Umbilical cord (tissue), 2 donors: ENCODE measurements around the gene PKDREJ. TPM values are rescaled to one million over a fixed set of nuclear protein-coding genes. Genes with fewer than 3 reads are reported as not detected.

ENCODE experiments used
- DNase-seq: peaks from one replicate; pipeline ENCODE4 v3.0.0-alpha.2; 2015; ENCODE audit warnings: low spot score
- total RNA-seq: library from RNA; depleted of rRNA; stranded (reverse); fragments of >200 nt; gene quantifications from one replicate; pipeline ENCODE4 v1.2.3, GENCODE V29; 2014; ENCODE audit warnings: low replicate concordance; ENCODE audit not compliant: insufficient read depth

PKDREJ gene
- total RNA-seq, 1 donor from 2014 or later: 2.4 TPM

DNA sequence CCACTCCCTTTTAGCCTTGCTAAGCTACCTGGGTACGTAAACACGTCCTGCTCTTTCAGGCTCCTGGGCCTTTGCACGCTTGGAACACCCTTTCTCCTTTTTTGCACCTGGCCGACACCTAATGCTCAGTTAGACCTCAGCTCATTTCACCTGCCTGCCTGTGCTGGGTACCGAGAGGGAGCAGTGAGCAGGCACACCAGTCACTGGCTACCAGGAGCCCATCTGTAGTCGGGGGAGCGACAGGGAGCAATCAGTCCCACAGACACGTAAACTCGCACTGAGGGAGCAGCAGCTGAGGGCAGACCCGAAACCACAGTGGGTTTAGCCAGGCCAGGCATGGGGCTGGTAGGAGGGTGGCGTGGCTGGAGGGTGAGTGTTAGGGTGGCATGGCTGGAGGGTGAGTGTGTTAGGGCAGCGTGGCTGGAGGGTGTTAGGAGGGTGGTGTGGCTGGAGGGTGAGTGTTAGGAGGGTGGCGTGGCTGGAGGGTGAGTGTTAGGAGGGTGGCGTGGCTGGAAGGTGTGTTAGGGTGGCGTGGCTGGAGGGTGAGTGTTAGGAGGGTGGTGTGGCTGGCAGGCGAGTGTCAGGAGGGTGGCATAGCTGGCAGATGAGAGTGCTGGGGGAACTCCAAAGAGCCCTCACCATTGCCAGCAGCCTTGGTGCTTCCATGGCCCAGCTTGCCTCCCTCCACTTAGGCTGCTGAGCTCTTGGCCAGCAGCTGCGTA, 27.1 kb upstream of the PKDREJ start:
- DNase-seq: no peak

DNA sequence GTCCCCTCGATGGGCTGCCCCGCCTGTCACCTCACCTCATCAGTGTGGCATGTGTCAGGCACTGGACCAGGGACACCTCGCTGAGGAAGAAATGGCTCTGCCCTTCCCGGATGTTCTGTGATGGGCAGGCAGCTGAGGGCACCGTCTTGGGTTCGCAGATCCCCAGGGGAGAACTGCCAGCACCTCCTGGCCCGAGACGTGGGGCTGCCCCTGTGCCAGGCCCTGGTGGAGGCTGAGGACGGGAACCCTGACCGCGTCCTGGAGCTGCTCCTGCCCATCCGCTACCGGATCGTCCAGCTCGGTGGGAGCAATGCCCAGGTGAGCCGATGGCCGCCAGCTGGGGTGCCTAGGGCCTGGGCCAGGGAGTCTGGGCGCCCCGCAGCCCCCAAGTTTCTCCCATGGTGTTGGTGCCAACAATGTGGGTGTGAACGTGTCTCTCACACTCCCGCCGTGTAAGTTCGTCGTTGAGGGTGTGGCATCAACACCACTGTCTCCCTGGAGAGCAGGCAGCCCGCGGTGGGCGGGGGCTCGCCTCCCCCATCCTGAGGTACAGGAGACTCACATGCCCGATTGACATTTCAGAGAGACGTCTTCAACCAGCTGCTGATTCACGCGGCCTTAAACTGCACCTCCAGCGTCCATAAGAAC, 26.2 kb upstream of the PKDREJ start:
- no peak for DNase-seq

DNA sequence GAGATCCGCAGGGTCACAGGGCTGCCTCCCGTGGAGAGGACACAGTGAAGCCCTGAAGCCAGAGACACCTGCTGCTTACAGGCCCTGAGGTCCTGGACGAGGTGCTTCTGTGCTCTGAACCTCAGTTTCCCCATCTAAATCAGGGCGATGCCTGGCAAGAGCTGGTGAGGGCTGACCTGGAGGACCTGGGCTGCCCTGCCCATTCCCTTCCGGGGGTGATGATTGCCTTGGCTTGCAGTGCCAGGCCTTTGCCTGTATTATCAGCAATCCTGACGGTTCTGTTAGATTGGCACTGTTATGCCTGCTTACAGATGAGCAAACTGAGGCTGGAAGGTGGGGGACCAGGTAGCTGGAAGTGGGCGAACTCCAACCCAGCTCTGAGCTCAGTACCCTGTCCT, 25.7 kb upstream of the PKDREJ start:
- no peak for DNase-seq

DNA sequence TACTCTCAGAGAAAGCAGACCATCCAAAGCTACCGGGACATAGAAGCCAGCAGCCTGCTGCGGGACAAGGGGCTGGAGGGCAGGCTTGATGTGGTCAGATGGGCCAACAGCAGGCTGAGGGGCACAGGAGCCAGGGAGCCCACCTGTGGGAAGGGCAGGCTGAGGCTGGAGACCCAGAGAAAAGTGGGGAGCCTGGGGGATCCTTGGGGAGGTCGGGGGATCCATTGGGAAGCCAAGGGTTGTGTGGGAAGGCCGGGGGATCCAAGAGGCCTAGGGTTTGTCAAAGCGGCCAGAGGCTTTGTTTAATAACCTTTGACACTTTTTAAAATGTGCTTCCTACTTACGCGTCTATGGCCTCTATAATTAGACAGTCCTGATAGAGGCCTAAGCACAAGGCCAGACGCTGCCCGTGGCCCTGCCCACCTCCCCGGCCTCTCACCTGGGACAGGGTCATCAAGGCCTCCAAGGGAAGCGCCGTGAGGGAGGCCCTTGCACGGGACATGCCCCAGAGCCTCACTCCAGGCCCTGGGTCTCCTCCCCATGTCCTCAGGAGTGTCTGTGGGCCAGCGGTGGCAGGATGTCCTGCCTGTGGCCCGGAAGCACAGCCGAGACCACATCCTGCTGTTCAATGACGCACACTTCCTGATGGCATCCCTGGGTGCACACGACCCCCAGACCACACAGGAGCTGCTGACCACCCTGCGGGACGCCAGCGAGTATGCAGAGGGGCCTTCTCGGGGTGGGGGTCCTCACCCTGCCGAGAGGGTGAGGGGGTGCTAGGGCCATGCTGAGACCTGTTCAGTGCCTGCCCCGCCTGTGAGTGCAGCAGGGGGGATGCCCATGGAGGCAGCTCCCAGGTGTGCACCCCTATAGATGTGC, 25.0 kb upstream of the PKDREJ start:
- DNase-seq: no peak

DNA sequence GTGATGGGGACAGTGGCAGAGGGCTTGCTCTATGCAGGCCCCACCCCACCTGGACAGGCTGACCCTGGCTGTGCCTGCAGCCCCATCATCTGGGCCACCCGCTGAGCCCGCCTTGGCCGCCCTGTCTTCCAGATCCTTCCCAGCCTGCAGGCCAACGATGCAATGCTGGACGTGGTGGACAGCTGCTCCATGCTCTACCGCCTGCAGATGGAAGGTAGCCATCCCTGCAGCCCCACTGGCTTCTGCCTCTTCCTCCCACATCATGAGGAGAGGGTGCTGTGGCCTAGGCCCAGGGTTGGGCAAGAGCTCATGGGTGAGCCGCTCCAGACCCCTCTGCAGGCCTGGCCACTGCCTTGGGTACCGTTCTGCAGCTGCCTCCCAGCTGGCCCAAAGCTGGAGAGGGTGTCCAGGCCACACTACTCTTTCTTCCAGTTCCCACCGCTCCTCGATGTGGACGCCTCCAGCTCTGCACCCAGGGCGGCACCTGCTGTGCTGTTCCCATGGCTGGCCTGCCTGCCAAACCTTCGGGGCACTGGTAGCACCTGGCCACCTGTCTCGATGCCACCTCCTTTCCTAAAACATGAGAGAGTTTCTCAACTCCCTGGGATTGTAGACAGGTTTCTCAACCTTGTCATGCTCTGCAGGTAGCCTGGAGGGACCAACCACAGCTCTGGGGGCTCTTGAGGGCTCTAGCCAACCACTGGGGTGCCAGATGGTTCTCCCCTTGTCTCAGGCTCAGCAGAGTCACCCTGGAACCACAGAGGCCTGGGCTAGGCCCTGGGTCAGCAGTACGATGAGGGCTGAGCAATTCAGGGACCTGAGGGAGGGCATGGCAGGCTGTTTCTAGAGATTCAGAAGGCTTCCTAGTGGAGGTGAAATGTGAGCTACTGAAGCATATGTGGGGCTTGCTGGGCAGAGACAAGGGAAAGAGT, 24.1 kb upstream of the PKDREJ start:
- DNase-seq: no peak

DNA sequence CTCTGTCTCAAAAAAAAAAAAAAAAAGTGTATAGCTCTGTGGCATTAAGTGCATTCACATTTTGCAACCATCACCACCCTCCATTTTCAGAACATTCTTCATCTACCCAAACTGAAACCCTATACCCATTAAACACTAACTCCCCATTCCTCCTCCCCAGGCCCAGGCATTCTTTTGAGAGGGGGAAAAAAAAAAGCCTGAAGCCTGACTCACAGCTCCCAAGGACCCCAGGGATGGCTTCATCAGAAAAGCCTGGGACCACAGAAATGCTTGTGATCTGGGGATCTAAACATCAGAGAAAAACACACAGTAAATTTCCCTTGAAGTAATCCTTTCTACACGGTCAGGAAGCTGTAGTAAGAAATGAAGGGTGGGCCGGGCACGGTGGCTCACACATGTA, 22.9 kb upstream of the PKDREJ start:
- DNase-seq: no peak

DNA sequence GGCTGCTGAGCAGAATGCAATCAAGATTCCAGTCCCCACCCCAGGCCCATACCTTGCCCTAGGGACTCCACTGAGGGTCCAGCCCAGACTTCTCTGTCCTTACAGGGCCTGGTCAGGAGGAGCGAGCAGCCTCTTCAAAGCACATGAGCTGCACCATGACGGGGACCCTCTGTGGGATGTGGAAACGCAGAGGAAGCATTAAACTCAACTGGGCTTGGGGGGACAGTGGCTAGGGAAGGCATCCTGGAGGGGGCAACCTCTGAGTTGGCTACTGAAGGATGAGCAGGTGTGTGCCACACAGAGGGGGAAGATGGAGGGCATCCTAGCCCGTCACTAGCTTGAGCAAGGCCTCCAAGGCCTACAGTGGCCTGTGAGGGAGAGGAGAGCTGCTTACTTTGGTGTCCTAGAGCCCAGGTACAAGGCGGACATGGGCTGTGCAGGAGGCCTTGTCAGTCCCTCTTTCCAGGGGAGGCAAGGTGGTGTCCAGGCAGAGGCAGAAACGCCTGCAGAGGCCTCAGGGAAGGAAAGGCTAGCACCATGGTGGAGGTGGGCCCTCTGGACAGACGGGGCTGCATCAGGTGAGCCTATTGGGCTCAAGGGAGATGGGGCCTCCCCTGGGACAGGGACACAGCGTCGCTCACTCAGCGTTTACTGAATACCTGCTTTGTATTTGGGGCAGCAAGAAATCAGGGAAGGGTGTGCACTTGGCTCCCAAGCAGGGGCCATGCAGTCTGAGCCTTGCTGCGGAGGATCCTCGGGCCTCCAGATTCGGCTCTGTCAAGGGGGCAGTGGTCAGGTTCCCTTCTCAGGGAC, 18.9 kb upstream of the PKDREJ start:
- no peak for DNase-seq

DNA sequence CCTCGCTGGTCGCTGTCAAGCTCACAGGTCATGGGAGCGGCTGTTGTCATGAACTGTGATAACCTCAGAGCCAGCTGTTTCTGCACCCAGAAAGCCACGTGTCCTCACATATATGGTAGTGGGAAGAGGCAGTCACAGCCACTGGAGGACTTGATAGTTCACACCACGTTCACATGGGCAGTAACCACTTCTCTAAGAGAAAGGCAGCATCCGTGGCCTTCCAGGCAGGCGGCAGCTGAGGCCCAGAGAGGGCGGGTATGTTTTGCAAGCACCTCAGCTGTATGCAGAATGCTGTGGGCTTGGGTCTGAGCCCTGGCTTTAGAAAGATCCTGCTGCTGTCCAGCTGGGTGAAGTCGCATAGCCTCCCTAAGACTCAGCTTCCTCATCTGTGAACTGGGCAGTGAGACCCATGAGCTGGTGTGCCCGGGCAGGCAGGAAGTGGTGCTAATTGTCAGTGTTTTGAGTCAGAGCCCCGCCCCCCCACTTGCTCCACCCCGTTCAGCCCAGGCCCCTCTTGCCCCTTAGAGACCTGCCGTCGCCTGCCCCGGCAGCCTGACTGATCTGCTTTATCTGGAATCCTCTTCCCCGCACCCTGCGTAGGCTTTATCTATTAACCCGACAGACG, 18.0 kb upstream of the PKDREJ start:
- no peak for DNase-seq

DNA sequence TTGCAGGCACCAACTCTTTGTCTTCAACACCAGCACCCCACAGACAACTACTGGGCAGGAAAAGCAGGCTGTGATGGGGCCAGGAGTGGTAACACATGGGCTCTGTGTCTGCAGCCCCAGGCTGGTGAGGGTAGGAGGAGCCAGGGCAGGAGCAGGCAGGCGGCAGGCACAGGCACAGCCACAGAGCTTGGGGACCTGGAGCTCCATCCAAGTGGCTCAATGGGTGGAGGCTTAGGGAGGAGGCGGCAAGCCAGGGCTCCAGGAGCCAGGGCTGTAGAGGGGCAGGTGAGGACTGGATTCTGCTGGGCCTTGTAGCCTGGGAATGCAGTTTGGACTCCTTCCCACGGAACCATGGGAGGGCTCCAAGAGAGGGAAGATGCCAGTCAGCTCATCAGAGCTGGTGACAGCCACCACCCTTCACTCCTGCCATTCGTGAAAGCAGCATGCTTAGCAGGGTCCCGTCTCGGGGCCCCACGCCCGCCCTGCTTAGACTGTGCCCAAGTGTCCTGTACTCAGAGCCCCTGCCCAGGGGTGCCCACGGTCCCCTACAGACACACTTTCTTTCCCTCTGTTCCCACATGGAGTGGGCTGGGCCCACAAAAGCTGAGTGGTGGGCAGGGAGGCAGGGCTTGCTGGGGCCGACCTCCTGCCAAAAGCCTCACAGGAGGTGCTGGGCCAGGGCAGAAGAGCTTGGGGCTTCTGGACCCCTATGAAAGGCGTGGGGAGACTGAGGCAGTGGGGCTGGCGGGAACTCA, 17.1 kb upstream of the PKDREJ start:
- no peak for DNase-seq

DNA sequence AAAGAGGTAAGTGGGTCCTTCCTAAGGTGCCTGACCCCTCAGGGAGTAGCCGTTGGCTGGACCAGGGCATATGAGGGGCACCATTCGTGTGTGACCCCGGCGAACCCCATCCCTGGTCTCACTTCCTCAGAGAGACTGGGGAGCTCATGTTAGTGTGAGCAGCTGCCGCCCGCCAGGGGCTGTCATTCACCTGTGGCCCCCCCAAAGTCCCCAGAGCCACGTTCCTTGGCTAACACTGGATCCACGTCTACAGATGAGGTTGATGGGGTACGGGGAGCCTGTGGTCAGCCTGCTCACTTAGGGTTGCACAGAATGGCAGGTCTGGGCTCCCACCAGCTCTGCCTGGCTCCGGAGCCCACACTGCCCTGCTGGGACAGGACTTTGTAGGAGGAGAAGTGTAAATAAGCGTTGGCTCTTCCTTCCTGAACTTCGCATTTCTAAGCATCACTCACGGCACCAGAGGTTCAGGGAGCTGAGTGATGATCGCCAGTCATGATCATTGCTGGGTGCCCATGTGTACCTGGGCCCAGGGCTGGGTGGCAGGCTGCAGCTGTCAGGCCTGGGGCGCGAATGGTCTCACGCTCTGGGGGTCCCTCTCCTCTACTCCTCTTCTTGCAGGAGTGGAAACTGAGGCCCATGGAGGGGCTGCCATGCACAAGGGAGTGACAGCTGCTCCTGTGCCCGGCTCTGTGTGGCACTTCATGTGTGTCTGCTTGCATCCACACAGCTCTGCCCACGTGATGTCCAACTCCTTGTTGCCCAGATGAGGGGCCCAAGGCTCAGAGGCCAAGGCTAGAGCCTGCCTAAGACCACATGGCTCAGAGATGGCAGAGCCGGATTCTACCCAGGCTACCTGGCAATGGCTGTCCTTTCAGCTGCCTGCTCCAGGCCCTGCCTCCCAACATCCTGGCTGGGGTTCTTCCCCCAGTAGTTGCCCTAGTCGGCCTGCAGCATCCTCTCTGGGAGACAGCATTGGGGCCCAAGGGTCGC, 15.8 kb upstream of the PKDREJ start:
- DNase-seq: no peak

DNA sequence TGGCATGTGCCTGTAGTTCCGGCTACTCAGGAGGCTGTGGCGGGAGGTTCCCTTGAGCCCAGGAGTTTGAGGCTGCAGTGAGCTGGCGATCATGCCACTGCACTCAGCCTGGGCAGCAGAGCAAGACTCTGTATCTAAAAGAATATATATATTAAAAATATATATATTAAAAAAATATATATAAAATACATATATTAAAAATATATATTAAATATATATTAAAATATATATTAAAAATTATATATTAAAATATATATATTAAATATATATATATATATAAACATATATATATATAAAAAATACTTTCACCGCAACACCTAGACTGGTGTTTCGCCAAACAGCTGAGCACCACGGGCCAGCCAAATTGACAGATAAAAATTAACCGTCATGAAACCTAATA, 13.4 kb upstream of the PKDREJ start:
- no peak for DNase-seq

DNA sequence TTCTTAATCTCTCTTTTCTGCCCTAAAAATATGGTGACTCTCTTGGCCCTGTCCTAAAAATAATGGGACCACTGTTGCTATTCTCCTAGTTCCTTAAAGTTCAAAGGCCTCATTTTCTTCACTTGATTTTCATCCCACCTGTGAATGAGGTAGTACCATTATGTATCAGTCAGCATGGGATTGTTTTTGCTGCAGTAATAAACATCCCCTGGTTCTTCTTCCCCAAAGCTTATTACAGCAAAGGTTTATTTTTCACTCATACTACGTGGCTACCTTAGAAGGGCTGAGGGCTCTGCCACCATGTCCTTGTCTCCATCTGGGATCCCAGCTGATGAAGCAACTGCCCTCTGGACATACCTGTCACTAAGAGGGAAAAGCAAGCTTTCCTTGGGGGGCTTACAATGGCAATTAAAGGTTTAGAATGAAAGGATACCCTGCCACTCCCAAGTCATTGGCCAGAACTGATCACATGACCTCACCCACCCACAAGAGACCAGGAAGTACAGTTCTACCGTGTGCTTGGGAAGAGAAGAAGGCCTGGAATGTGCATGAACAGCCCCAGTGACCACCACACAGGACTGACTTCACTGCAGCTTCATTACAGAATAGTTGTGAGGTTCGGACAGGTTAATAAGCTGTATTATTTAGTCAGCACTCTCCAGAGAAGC, 12.4 kb upstream of the PKDREJ start:
- DNase-seq: no peak

DNA sequence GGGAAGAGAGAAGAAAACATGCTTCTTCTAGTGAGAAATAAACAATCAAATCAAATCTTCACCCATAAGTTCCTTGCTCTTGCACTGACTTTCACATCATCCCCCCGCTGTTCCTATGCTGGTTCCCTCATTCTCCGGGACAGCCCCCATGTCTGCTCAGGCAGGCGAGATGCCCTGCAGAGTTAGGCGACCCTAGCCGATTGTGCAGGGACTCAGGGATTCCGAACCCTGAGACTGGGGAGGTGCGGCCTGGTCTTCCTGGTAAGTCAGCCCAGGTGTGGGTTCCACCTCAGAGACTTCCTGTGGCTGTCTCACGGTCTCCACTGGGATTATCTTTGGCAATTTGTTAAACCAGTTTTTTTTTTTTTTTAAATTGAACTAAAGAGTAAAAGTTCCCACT, 11.2 kb upstream of the PKDREJ start:
- DNase-seq: no peak

DNA sequence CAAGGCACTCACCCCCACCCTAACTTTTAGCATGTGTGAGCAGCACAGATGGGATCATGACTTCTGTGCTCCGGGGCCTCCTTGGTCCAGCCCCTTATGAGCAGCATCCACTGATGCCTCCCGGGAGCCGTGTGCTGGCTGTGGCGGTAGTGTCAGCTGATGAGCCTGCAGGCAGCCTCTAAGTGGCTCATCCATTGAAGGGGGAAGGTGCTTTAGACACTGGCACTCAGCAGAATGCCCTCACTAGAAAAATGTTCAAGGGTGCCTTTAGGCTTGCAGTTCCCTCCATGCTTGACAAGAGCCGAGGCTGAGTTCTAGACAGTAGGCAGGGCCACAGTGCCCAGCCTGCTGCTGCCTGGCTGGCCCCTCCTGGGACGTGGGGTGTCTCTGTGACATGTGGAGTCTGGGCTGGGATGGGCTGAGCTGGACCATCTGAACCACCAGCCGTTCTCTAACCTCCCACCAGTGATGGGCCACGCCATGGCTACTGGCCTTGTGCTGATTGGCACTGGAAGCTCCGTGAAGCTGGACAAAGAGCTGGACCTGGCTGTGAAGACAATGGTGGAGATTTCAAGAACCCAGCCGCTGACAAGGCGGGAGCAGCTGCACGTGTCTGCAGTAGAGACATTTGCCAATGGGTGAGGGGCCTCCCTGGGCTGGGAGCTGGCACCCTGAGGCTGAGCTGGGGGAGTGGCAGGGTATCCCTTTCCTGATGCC, 10.4 kb upstream of the PKDREJ start:
- no peak for DNase-seq

DNA sequence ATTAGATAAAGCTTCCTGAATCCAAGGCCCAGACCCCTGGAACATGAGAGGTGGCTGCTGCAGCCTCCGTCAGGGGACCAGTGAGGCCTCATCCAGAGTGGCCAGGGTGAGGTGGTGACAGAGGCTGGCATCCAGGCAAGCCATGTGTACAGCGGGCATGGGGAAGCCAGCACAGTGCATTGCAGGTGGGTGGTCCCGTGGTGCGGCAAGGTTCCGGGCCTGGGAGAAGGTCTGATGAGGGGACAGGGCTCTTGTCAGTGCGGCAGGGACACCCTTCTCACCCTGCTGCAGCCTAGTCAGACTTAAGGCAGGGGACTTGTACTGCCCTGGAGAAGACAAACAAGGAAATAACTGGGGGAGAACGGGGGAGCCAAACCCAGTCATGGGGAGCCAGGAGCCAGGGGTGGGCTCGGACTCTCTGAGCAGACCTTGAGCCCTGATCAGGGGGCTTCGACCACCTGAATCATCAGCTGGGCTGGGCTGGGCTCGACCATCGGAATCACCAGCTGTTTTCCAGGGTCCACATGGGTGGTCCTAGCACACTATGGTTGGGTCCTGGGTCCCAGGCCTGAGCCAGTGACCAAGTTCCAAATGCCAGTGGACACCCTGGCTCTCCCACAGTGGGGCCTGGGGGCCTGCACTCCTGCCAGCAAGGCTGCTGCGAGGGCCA, 9.8 kb upstream of the PKDREJ start:
- DNase-seq: no peak

DNA sequence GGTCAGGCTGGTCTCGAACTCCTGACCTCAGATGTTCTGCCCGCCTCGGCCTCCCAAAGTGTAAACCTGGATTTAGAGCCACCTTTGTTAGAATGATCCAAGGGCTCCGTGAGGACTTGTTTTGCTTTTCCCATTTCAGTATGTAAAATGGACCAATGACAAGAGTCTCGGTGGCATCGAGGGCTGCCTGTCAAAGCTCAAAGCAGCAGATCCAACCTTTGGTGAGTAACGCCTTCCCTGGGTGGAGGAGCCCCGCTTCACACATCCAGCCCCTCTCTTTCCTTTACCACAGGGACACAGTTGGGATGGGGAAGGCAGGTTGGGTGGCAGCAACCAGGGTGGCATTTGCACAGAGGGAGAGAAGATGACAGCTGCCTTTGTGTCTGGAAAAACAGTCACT, 9.1 kb upstream of the PKDREJ start:
- DNase-seq: no peak
